Retina (tissue), 1 donor: Measurements from ENCODE around the gene NUP214.

Experiments
- DNase-seq: peaks from one replicate; pipeline ENCODE4 v3.0.0-alpha.2; 2016

NUP214 gene

GRCh38 chr9:131125288-131126058 is at the start of gene NUP214:
Gene NUP214 (plus strand): TSS chr9:131125586. CDS start chr9:131125705, 119 bp downstream.
- DNase-seq, result peak; percentile 99

DNA sequence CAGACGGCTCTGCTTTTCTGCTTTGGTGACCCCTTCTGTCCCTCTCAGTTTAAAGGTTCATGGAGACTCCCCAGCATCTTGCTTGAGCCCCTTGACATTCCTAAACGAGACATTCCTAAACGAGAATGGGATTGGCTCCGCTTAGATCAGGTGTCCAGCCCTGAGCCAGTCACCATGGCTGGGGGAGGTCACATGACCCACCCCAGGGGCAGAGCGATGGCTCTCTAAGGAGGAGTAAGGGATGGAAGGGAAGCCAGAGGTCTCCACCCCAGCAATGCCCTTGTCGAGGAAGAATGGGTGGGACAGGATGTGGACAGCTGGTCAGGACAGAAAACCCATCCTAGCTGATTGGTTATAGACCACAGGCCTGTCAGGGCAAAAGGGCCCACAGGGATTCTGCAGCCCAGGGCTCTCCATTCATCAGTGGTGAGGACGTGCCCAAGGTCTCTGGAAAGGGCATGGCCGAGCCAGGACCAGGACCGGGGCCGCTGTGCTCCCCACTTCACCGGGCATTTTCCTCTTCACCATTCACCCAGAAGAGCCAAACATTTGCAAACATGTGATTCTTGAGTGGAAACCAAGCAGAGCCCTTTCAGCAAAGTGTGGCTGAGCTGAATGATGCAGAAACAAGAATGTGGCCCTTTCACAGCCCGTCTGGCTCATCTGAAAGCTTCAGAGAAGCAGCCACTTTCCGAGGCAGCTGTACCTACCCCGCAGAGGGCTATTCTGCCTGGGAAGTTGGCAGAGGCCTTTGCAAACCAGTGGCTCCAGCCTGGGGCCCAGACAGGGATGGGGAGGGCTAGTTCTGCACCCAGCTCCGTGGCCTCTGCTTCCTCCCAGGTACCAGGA is 48.8 kb upstream of the NUP214 start:
- no peak for DNase-seq

- no peak for DNase-seq
These were observed 46.7 kb upstream of the NUP214 start for GRCh38 chr9:131078427-131079366.

DNA sequence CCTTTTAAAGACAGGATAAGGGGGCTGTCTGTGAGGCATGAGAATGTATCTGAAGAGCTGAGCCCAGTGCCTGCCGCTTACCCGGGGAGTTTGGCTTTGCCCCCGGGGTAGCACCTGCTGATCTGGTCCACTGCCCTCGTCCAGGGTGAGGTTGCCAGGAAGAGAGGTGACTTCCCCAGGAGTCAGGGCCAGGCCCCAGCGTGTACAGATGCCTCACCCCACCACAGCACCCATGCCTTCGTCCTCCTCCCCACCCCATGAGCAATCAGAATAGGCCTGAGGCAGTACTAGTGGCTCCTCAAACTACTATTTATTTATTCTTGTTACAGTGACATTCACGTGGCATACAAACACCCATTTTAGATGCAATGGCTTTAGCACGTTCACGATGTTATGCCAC is 44.8 kb upstream of the NUP214 start:
- no peak for DNase-seq

DNA sequence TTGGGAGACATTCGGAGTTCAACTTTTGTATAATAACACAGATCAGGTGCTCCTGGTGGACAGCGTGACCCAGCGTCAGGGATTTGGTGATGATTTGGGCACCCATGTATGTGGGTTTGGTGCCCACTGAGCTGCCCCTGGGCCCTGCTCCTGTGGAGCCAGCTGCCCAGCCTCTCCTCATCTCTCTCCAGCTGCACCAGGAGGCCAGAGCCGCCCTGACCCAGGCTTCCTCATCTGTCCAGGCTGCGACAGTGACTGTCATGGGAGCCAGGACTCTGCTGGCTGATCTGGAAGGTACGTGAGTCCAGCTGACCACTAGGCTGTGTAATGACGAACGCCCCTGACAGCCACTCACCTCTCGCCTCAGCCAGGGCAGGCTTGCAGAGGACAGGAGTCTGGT is 43.5 kb upstream of the NUP214 start:
- no peak for DNase-seq

GRCh38 chr9:131082774-131083512 is 42.4 kb upstream of the NUP214 start:
- no peak for DNase-seq

DNA sequence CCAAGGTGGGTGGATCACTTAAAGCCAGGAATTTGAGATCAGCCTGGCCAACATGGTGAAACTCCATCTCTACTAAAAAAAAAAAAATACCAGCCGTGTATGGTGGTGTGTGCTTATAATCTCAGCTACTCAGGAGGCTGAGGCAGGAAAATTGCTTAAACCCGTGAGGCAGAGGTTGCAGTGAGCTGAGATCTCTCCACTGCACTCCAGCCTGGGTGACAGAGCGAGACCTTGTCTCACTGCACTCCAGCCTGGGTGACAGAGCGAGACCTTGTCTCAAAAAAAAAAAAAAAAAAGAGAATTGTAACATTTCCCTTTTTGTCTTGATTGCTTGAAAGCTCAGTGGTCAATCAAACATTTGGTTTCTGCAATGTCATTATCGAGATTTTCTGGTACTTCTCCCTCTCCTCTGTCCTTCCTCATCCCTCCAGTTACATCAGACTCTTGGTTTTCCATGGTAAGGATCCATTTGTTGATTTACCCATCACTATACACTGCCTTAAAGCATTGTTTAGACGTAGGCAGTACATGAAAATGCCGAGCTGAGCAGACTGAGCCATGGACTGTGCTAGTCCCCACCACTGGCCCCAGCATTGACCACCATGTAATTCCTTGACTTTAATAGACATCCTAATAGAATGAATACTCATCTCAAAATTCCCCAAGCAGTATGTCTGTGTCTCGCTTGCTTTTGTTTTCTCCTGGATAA is 40.6 kb upstream of the NUP214 start:
- DNase-seq, result no peak

DNA sequence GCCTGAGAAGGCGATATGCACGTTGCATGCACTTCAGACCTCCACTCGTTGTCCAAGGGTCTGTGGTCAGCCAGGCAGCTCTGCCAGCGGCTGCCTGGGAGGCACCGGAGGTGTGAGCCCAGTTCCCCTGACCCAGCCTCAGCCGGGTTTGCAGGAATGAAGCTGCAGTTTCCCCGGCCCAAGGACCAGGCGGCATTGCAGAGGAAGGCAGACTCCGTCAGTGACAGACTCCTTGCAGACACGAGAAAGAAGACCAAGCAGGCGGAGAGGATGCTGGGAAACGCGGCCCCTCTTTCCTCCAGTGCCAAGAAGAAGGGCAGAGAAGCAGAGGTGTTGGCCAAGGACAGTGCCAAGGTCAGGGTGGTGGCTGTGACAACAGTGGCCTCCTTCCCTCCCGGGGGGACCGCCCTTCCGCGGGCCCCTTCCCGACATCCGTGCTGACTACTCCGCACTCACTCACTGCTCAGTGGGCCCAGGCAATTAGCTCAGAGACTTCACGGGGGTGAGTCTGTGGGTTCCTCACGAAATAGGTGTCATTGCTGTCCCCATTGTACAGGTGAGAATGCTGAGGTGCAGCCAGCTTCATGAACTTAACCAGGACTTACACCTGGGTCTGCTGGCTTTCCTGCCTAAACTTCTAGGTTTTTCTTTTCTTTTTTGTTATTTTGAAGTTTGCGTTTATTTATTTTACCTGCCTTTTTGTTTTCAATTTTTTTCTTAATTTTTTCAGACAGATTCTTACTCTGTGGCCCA is 39.8 kb upstream of the NUP214 start:
- DNase-seq, result no peak

- DNase-seq, result no peak
These were observed 38.0 kb upstream of the NUP214 start for GRCh38 chr9:131087354-131087893.

DNA sequence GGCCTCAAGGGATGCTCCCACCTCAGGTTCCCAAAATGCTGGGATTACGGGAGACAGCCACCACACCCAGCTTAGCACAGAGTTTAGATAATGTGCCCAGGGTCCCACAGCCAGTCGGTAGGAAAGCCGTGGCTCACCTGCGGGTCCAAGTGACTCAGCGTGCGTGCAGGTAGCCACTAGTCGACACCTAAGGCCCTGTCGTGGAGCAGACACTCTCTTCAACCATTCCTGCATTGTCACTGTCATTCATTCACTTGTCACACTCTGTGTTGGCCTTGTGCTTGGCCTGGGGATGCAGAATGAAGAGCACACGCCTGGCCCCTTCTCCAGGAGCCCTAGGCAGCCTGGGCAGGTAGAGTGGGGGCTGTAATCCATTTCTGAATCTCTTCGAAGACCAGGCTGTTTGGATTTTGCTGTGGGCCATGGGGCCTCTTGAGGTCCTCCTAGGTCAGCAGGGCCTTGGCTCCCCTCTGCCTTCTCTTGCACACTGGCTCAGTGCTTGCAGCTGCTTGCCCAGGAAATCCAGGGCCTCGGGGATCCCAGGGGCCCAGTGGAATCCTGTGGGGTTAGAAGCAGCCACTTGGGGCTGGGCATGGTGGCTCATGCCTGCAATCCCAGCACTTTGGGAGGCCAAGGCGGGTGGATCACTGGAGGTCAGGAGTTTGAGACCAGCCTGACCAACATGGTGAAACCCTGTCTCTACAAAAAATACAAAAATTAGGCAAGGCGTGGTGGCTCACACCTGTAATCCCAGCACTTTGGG is 35.2 kb upstream of the NUP214 start:
- no peak for DNase-seq

DNA sequence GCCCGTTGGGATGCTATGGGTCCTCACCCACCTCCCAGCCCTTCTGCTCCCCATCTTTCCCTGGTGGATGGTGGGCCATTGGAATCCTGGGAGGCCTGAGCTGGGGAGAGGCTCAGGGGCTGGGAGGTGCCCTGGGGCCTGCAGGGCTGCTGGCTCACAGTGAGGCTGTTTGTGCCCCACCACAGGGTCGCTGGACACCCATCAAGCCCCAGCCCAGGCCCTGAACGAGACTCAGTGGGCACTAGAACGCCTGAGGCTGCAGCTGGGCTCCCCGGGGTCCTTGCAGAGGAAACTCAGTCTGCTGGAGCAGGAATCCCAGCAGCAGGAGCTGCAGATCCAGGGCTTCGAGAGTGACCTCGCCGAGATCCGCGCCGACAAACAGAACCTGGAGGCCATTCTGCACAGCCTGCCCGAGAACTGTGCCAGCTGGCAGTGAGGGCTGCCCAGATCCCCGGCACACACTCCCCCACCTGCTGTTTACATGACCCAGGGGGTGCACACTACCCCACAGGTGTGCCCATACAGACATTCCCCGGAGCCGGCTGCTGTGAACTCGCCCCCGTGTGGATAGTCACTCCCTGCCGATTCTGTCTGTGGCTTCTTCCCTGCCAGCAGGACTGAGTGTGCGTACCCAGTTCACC is 33.9 kb upstream of the NUP214 start:
- DNase-seq, result no peak

DNA sequence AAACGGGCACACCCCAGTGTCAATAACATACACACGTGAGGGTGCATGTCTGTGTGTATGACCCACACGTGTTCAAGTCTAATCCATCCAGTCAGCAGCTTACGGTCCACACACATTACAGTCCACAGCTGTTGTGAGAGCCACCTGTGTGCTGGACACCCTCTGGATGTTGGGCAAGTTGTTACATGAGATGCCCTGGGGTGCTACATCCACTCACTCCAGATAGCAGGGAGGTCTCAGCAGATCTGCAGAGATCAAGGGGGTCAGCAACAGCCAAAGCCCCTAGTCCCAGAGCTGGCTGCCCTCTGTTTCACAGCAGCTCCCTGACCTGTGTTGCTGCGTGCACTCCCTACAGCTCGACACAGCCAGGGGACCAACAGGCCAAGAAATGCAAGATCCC is 33.4 kb upstream of the NUP214 start:
- DNase-seq, result no peak

GRCh38 chr9:131092548-131093440 is 32.6 kb upstream of the NUP214 start:
- DNase-seq, result no peak

GRCh38 chr9:131094015-131094414 is 31.4 kb upstream of the NUP214 start:
- DNase-seq, result no peak

DNA sequence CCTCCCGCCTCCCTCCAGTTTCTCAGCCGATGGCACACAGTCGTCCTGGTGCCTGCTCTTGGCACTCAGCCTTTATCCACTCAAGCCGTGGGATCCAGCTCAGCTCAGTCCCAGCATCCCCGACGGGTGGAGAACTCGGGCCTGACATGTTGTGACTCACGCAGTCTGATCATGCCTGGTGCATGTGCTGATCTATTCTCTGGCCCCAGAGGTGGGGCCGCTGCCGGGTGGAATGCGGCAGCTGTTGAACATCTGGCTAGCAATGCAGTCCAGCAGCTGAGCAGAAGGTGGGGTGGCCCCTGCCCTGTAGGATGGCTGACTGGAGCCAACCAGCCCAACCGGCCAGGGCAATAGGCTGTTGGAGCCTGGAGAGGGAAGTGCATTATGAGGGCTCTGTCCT is 30.8 kb upstream of the NUP214 start:
- DNase-seq, result no peak

GRCh38 chr9:131095666-131096268 is 29.6 kb upstream of the NUP214 start:
- no peak for DNase-seq

DNA sequence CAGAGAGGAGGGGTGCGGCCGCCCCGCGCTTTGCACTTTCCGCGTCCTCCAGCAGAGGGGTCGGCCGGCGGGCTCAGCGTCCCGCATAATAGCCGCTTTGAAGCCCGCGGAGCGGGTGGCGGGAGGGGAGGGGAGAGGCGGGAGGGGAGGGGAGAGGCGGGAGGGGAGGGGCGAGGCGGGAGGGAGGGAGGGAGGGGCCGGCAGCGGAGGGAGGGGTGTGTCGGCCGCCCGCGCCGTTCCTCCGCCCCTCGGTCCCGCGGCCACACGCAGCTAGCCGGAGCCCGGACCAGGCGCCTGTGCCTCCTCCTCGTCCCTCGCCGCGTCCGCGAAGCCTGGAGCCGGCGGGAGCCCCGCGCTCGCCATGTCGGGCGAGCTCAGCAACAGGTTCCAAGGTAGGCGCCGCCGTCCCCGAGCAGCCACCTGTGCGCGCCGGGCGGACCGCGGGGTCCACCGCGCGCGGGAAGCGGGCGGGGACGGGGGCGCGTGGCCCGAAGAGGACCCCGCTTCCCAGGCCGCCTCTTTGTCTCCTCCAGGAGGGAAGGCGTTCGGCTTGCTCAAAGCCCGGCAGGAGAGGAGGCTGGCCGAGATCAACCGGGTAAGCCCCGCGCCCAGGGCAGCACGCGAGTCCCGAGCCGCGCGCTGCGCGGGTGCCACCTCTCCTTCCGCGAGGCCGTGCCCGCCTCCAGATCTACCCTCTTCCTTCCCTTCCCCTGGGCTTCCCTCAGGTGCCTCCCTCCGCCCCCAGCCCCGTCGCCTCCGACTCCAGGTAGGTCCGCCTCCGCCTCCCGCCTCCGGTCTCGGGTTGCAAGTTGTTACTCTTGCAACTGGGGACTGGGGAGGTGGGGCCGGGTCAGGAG is 28.9 kb upstream of the NUP214 start, which contains the start of gene AIF1L:
TSS of gene AIF1L (plus strand) at position 263 of the 857 bp plus-strand sequence. CDS start at position 362, 99 bp downstream.
- DNase-seq, result peak; percentile 90
